ENCODE data around the gene PTGDS. TPM values are rescaled to one million over a fixed set of nuclear protein-coding genes. Genes with fewer than 3 reads are reported as not detected.

The PTGDS gene
- total RNA-seq, 3 donors from 2014 or later (not counting 1 experiment from before 2014, with no cell fraction given) = 157 to 361 (median 296) TPM

DNA sequence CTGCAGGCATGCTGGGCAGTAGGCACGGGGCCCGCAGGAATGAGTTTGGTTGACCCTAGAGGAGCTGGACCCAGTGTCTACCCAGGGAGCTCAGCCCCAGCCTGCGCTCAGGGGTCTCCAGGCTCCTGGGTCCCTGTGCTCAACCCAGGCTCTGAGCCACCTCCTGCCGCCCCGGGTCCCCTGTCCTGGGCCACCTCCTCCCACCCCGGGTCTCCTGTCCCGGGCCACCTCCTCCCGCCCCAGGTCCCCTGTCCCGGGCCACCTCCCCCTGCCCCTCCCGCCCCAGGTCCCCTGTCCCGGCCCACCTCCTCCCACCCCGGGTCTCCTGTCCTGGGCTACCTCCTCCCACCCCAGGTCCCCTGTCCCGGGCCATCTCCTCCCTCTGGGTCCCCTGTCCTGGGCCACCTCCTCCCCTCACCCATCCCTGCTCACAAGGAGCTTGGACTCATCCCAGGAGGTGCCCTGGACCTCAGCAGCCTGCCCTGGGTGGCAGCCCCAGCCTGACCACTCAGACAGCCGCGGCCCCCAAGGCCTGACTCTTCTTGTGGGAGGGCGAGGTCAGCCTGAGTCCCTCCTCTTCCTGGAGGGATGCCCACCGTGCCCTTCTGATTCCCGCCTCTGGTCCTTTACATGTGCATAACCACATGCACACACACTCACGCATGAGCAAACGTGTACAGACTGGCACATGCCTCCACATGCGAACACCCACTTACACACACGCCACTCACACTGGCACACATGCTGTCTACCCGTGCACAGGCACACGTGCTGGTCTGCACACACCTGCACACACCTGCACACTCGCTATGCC lies 22.8 kb upstream of the PTGDS start:
- ATAC-seq (no peak), DNase-seq (no peak)
- Histone ChIP-seq H3K4me1 (ENCODE audit: control insufficient read depth, insufficient read depth, low read length) (peaks cover 42% of the 10 kb centered on the region), H3K27me3 (ENCODE audit: control insufficient read depth, insufficient read depth, low read length) (no peaks in the 10 kb centered on the region), H3K4me3 (ENCODE audit: low read length) (no peak overlapping the region), H3K36me3 (ENCODE audit: control insufficient read depth, insufficient read depth, low read length) (no peaks in the 10 kb centered on the region), H3K27ac (ENCODE audit: low read length) (no peak overlapping the region), H3K9me3 (ENCODE audit: control insufficient read depth, insufficient read depth, low read length) (no peaks in the 10 kb centered on the region)
- Mint-ChIP-seq H3K4me1 (peaks cover 4 to 51% of the 10 kb centered on the region in 2 donors), H3K36me3 (no peaks in the 10 kb centered on the region), H3K27me3 (ENCODE audit: low read depth in 2 of 2) (no peaks in the 10 kb centered on the region), H3K27ac (no peak overlapping the region), H3K4me3 (no peak overlapping the region), H3K9me3 (peaks cover 4 to 5% of the 10 kb centered on the region in 2 donors)
- 87% methylated on average over 24 of the region's 25 CpGs for WGBS (ENCODE audit: insufficient coverage)
- intact Hi-C loops (cut with micrococcal nuclease) = no loop called here
- TF ChIP-seq, protein P1, sequence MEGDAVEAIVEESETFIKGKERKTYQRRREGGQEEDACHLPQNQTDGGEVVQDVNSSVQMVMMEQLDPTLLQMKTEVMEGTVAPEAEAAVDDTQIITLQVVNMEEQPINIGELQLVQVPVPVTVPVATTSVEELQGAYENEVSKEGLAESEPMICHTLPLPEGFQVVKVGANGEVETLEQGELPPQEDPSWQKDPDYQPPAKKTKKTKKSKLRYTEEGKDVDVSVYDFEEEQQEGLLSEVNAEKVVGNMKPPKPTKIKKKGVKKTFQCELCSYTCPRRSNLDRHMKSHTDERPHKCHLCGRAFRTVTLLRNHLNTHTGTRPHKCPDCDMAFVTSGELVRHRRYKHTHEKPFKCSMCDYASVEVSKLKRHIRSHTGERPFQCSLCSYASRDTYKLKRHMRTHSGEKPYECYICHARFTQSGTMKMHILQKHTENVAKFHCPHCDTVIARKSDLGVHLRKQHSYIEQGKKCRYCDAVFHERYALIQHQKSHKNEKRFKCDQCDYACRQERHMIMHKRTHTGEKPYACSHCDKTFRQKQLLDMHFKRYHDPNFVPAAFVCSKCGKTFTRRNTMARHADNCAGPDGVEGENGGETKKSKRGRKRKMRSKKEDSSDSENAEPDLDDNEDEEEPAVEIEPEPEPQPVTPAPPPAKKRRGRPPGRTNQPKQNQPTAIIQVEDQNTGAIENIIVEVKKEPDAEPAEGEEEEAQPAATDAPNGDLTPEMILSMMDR (IDR thresholded peaks at IDR 0.05) = no peak

DNA sequence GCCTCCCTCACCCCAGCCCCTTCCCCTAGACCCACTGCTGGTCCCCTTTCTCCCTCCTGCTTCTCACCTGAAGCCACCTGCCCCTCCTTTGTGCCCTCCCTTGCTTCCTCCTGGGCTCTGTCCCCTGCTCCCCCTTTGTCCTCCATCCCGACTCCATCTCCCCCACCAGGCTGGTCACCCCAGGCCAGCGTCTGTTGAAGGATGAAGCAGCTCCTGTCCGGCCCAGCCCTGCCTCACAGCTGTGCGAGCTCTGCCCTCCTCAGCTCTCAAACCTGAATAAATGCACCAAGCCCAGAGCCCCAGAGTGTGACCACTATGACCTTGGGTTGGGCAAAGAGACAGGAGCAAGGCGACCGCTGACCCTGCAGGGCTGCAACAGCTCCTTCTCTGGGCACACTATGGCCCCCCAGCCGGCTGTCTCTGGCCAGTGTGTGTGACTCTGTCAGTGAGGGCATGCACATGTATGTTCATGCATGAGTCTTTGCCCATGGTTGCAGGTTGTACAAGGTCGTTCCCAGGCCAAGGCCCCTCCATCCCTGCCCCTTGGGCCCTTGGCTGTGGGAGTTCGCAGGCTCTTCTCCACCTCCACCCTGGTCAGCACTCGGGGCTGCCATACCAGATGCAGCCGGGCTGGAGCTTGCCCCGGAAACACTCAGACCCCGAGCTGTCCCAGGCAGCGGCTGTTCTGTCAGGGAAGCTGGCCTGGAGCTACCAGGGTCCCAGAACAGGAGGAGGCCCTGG lies 21.9 kb upstream of the PTGDS start:
- Histone ChIP-seq H3K36me3 (ENCODE audit: control insufficient read depth, insufficient read depth, low read length) (no peaks in the 10 kb centered on the region), H3K27me3 (ENCODE audit: control insufficient read depth, insufficient read depth, low read length) (no peaks in the 10 kb centered on the region), H3K27ac (ENCODE audit: low read length) (no peak overlapping the region), H3K9me3 (ENCODE audit: control insufficient read depth, insufficient read depth, low read length) (no peaks in the 10 kb centered on the region), H3K4me3 (ENCODE audit: low read length) (no peak overlapping the region), H3K4me1 (ENCODE audit: control insufficient read depth, insufficient read depth, low read length) (peaks cover 47% of the 10 kb centered on the region)
- intact Hi-C loops (cut with micrococcal nuclease) = no loop called here
- H3K9me3 Mint-ChIP-seq = peaks cover 4 to 5% of the 10 kb centered on the region in 2 donors
- H3K27me3 Mint-ChIP-seq (ENCODE audit: low read depth in 2 of 2) = no peaks in the 10 kb centered on the region
- no peak for DNase-seq
- H3K4me1 Mint-ChIP-seq = peaks cover 4 to 54% of the 10 kb centered on the region in 2 donors
- WGBS (ENCODE audit: insufficient coverage) = 87% methylated on average over 14 of the region's 14 CpGs
- no peaks in the 10 kb centered on the region for H3K36me3 Mint-ChIP-seq
- ATAC-seq = no peak
- no peak overlapping the region for H3K4me3 Mint-ChIP-seq
- no peak overlapping the region for H3K27ac Mint-ChIP-seq
- TF ChIP-seq, protein P1 (IDR thresholded peaks at IDR 0.05) = no peak

DNA sequence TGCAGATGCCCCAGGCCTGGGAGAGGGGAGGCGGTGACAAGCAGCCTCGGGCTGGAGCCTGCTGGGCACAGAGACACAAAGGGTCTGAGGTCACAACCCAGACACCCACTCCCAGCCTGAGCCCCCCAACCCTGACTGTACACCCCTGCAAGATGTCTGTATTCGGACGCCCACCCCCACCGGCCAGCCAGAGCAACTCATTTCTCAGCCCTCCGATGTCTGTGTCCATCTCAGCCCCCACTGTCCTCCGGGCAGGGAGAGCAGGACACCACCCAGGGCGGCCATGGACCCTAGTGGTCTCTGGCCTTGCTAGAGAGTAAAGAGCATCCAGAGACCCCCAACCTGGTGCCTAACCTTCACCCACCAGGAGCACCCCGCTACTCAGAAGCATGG lies 21.4 kb upstream of the PTGDS start:
- Histone ChIP-seq H3K9me3 (ENCODE audit: control insufficient read depth, insufficient read depth, low read length) (no peaks in the 10 kb centered on the region), H3K36me3 (ENCODE audit: control insufficient read depth, insufficient read depth, low read length) (no peaks in the 10 kb centered on the region), H3K27ac (ENCODE audit: low read length) (no peak overlapping the region), H3K27me3 (ENCODE audit: control insufficient read depth, insufficient read depth, low read length) (no peaks in the 10 kb centered on the region), H3K4me3 (ENCODE audit: low read length) (no peak overlapping the region), H3K4me1 (ENCODE audit: control insufficient read depth, insufficient read depth, low read length) (peaks cover 47% of the 10 kb centered on the region)
- 91% methylated on average over 9 of the region's 9 CpGs for WGBS (ENCODE audit: insufficient coverage)
- TF ChIP-seq, protein P1 (IDR thresholded peaks at IDR 0.05) = no peak
- DNase-seq = no peak
- Mint-ChIP-seq H3K9me3 (peaks cover 4 to 5% of the 10 kb centered on the region in 2 donors), H3K4me3 (no peak overlapping the region), H3K36me3 (no peaks in the 10 kb centered on the region), H3K27me3 (ENCODE audit: low read depth in 2 of 2) (no peaks in the 10 kb centered on the region), H3K27ac (no peak overlapping the region), H3K4me1 (peaks cover 4 to 57% of the 10 kb centered on the region in 2 donors)
- intact Hi-C loops (cut with micrococcal nuclease) = no loop called here
- no peak for ATAC-seq

All from natural killer cell (primary cell).